ENCODE measurements around the gene KLF16.
A peak's percentile ranks its signal among the peaks of the same experiment; 100 is the strongest.

Gene KLF16

GRCh38 chr19:1854039-1854541 is 9.3 kb downstream of the KLF16 start:
- DNase-seq (ENCODE audit: low read depth), result no peak
- no peak for TF ChIP-seq CTCF (conservative IDR thresholded peaks at IDR 0.05; ENCODE audit: control insufficient read depth, insufficient read depth, low read depth, low read length)
- H3K4me3 ChIP-seq (ENCODE audit: control insufficient read depth, low read depth, low read length), result no peak overlapping the region

DNA sequence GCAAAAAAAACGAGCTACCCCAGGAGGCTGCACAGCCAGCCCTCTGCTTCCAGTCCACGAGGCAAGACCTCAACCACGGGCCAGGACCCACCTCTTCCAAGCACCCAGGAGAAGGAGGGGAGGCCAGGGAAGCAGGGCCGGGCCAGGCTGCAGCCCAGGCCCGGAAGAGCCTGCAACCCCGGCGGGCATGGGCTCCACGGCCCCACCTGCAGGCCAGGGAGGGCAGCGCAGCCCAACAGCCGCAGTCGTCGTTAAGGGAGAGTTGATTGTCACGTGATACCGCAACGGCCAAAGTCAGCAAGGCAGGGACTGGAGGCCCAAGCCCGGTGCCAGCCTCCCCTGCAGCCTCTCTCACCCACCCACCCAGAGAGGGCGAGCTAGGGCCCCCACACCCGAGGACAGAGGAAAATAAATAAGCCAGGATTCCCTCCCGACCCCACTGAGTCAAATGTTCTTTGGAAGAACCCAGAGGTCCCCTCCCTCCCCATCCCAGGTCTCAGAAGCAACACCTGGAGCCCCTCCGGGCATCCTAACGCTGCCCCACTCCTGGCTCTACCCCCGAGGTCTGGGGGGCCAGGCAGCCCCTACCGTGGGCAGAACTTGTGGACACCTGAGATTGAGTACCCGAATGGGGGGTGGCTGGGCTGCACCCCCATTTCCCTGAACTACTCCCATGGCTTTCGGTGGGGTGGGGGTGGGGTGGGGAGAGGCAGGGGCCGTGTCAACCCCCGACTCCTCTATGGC is 9.9 kb downstream of the KLF16 start:
- H3K4me3 ChIP-seq (ENCODE audit: control insufficient read depth, low read depth, low read length), result no peak overlapping the region
- TF ChIP-seq CTCF (conservative IDR thresholded peaks at IDR 0.05; ENCODE audit: control insufficient read depth, insufficient read depth, low read depth, low read length), result peak; percentile 76
- DNase-seq (ENCODE audit: low read depth), result peak; percentile 76

DNA sequence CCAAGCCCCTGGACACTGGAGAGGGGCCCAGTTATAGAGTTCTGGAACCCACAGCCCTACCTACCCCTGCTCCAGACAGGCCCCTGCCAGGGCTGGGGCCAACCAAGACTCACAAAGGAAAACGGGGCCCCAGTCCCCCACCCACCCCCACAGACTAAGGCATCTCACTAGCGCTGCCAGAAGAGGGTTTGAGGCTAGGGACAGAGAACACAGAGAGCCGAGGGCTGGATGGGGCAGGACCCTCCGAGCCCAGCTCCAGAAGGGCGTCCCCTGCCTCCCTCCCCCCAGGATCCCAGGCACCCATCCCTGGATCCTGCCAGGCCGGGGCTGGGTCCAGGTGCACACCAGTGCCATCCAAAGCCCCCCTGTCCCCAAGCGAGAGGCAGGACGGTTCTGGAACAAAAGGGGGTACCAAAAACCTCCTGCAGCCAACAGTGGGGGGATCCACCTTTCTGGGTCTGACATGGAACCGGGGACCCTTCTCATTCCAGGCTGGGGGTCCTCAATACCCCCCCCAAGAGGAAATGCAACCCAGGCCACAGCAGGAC is 10.7 kb downstream of the KLF16 start:
- no peak overlapping the region for H3K4me3 ChIP-seq (ENCODE audit: control insufficient read depth, low read depth, low read length)
- no peak for TF ChIP-seq CTCF (conservative IDR thresholded peaks at IDR 0.05; ENCODE audit: control insufficient read depth, insufficient read depth, low read depth, low read length)
- no peak for DNase-seq (ENCODE audit: low read depth)

DNA sequence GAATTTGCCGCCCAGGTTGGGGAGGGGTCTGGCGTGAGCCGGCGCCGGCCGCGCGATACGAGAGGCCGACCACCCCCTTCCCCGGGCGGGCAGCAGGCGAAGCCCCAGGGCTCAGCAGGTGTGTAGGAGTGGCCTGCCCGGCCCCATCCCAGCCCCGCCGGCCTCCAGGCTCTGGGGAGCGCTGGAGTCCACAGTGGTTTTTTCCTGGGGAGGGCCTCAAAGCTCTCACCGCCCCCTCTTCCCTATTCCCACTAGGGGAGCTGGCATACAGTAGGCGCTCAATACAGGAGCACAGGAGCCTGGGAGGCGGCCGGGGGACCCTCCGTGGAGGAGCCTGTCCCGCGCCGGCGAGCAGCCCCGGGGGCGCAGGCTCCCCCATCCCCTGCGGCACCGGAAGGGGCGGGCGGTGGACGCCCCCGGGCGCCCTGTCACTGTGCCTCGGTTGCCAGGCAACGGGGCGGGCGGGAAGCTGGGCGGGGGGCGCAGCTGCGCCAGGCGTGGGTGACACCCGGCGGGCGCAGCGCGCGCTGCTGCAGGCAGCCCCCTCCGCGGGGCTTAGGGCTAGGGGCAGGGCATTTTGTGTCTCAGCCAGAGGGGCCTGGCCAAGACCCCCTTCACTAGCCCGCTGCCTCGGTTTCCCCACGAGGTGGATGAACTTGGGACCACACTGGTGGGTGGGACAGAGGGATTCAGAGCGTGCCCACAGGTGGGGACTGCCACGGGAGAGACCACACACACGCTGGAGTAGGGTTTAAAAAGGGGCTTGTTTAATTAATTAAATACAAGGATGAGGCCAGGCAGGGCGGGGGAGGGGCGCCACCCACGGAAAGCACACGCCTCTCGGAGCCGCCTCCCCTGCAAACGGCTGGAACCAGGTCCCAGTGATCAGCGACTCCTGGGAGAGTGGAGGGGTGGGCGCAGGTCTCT is 11.5 kb downstream of the KLF16 start:
- TF ChIP-seq CTCF (conservative IDR thresholded peaks at IDR 0.05; ENCODE audit: control insufficient read depth, insufficient read depth, low read depth, low read length), result no peak
- no peak overlapping the region for H3K4me3 ChIP-seq (ENCODE audit: control insufficient read depth, low read depth, low read length)
- no peak for DNase-seq (ENCODE audit: low read depth)

DNA sequence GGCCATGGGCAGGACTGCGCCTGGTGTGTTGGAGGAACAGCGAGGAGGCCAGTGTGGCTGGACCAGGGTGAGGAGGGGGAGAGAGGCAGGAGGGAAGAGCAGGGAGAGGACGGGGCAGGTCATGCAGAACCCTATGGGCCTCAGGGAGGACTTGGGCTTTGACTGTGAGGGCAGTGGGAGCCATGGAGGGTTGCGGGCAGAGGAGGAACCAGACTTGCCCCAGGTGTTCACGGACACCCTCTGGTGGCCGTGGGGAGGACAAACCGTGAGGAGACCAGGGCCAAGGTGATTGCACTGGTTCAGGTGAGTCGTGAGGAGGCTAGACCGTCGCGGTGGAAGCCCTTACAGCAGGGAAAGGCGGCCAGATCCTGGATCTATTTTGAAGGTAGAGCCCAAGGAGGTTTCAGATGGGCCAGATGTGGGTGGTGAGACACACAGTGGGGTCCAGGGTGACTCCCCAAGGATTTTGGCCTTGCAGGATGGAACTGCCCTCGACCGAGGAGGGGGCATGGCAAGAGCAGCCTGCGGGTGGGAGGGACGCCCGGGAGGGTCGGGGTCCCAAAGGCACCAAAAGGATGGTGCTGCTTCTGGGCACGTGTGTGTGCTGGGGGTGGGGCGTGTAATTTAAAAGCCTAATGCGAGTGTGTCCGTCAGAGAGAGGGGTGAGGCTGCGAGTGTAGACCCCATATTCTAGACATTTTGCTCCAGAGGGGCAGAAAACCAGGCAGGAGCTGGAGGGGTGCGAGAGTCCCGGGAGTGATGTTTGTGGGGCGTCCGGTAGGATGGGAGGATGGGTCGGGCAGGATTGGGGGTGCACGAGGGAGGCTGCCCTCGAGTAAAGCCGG is 12.3 kb downstream of the KLF16 start:
- DNase-seq (ENCODE audit: low read depth), result no peak
- H3K4me3 ChIP-seq (ENCODE audit: control insufficient read depth, low read depth, low read length), result no peak overlapping the region
- peak; percentile 19 for TF ChIP-seq CTCF (conservative IDR thresholded peaks at IDR 0.05; ENCODE audit: control insufficient read depth, insufficient read depth, low read depth, low read length)

DNA sequence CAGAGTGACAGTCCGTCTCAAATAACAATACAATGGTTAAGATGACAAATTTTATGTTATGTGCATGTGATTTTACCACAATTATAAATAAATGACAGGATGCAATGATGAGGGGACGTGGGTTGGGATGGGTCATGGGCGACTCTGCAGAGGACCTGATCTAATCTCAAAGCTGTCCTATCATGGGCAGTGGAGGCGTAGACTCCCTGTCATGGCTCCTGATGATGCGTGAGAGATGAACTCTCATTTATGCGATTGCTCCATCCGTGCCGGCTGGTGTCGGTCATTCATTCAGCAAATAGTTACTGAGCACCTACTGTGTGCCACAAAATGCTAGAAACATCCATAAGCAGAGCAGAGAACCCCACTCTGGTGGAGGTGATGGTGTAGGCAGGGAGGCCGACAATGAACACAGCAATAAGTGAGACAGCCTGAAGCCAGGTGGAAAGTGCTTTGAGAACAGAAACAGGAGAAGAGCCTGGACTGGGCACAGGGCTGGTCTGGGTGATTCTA is 13.4 kb downstream of the KLF16 start:
- no peak for TF ChIP-seq CTCF (conservative IDR thresholded peaks at IDR 0.05; ENCODE audit: control insufficient read depth, insufficient read depth, low read depth, low read length)
- H3K4me3 ChIP-seq (ENCODE audit: control insufficient read depth, low read depth, low read length), result no peak overlapping the region
- no peak for DNase-seq (ENCODE audit: low read depth)

Measured in fibroblast of mammary gland (primary cell).